ENCODE results near the gene FBLIM1.

DNA sequence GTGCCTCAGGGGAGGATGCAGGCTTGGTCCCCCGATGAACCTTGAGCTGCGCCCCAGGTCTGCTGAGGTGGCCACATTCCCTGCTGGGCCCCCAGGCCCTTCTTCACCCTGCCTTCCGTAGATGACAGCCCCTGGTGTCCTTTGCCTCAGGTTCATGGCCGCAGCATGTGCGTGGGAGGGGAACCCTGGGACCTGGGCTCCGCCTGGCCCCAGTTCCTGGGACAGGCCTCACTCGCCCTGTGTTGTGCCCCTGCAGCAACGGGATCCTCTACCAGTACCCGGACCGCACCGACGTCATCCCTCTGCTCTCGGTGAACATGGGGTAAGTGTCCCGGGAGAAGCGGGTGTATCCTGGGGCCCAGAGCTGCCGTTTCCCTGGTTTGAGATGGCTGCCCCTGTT lies 27.7 kb upstream of the FBLIM1 start:
- TF ChIP-seq, protein P1, sequence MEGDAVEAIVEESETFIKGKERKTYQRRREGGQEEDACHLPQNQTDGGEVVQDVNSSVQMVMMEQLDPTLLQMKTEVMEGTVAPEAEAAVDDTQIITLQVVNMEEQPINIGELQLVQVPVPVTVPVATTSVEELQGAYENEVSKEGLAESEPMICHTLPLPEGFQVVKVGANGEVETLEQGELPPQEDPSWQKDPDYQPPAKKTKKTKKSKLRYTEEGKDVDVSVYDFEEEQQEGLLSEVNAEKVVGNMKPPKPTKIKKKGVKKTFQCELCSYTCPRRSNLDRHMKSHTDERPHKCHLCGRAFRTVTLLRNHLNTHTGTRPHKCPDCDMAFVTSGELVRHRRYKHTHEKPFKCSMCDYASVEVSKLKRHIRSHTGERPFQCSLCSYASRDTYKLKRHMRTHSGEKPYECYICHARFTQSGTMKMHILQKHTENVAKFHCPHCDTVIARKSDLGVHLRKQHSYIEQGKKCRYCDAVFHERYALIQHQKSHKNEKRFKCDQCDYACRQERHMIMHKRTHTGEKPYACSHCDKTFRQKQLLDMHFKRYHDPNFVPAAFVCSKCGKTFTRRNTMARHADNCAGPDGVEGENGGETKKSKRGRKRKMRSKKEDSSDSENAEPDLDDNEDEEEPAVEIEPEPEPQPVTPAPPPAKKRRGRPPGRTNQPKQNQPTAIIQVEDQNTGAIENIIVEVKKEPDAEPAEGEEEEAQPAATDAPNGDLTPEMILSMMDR (IDR thresholded peaks at IDR 0.05), result no peak
- TF ChIP-seq POLR2A (IDR thresholded peaks at IDR 0.05), result no peak
